Astrocyte of the cerebellum (primary cell): ENCODE results near the gene FBXW8.

ENCODE experiments used
- DNase-seq: peaks from one replicate; pipeline ENCODE4 v3.0.0-alpha.2; 2011; ENCODE audit warnings: low read depth
- H3K4me3 ChIP-seq: 2 replicates; pipeline ENCODE4 v1.5.1; 2011; ENCODE audit warnings: mild to moderate bottlenecking, low read depth, low read length, moderate library complexity
- in situ Hi-C: cut with HindIII; loops from 2 replicates; pipeline ENCODE4 v1.10.0; 2017; ENCODE audit warnings: low sequenced_read_pairs
- TF ChIP-seq, protein P1 (sequence below): IDR thresholded peaks from 2 replicates; pipeline ENCODE4 v1.5.1; 2012; ENCODE audit warnings: low read length, low read depth, moderate library complexity, mild to moderate bottlenecking; ENCODE audit errors: missing control alignments

FBXW8 gene

GRCh38 chr12:117037289-117038022, 126.7 kb downstream of the FBXW8 start:
- no peak overlapping the region for H3K4me3 ChIP-seq
- TF ChIP-seq, protein P1, sequence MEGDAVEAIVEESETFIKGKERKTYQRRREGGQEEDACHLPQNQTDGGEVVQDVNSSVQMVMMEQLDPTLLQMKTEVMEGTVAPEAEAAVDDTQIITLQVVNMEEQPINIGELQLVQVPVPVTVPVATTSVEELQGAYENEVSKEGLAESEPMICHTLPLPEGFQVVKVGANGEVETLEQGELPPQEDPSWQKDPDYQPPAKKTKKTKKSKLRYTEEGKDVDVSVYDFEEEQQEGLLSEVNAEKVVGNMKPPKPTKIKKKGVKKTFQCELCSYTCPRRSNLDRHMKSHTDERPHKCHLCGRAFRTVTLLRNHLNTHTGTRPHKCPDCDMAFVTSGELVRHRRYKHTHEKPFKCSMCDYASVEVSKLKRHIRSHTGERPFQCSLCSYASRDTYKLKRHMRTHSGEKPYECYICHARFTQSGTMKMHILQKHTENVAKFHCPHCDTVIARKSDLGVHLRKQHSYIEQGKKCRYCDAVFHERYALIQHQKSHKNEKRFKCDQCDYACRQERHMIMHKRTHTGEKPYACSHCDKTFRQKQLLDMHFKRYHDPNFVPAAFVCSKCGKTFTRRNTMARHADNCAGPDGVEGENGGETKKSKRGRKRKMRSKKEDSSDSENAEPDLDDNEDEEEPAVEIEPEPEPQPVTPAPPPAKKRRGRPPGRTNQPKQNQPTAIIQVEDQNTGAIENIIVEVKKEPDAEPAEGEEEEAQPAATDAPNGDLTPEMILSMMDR, result no peak
- no peak for DNase-seq
- in situ Hi-C loops, result no loop called here

DNA sequence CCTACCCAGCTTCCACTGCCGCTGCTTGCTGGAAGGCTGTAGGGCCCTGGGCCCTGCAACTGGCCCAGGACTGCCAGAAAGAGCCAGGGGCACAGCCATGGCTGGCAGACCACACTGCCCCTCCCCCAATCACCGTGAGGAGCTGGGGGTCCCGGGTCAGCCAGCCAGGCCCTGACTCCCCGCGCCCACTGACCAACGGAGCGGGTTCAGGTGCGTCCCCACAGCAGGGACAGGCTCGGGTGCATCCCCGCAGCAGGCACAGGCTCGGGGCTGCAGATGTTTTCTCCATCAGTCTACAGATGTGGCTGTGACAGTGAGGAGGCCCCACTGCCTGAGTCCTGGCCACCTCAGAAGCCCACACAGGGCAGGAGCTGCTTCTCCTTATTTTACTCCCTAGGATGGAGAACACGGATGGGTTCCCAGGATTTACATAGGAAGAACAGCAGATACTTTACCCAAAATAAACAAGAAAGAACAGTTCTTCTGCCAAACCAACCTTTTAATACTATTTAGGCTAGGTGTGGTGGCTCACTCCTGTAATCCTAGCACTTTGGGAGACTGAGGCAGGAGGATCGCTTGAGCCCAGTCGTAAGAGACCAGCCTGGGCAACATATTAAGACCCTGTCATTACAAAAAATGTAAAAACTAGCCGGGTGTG, 127.4 kb downstream of the FBXW8 start:
- no peak overlapping the region for H3K4me3 ChIP-seq
- in situ Hi-C loops, result no loop called here
- DNase-seq, result no peak
- TF ChIP-seq, protein P1, result no peak

DNA sequence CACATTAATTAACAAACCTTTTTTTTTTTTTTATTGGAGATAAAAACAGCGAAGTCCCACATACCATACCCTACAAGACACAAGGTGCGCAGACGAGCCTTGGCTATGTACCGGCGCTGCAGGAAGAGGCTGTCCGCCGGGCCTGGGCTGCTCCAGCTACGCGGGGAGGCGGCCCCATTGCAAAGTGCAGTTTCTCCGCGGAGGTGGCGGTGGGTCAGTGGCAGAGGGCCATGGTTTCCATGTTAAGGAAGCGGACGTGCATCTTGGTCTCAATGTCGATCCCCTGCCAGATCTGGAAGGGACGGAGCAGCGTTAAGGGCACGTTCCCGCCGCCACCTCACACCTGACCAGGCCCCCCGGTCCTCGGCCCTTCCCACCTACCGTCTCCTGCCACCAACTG, 128.2 kb downstream of the FBXW8 start:
- H3K4me3 ChIP-seq, result no peak overlapping the region
- TF ChIP-seq, protein P1, result no peak
- in situ Hi-C loops, result no loop called here
- DNase-seq, result no peak

- no peak overlapping the region for H3K4me3 ChIP-seq
These were observed 129.2 kb downstream of the FBXW8 start for GRCh38 chr12:117039891-117040309.

DNA sequence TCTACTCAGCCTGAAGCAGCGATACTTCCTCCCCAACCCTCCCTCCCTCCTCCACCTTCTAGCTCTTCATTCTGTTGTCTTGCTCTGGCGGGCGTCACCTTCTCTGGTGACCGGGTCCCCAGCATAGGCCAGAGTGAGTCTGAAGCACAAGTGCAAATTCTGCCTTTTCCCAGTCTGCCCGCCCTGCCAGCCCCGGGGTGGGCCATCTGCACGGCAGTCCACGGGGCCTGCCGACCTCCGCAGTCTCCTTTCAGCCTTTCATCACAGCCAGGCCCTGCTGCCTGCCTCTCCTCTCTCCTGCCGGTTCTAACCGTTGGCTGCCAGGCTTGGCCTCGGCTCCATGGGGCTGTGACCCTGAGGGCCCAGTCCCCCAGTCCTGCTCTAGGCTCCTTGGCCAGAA, 129.7 kb downstream of the FBXW8 start:
- H3K4me3 ChIP-seq, result no peak overlapping the region
- in situ Hi-C loops, result no loop called here
- TF ChIP-seq, protein P1, result no peak
- DNase-seq, result no peak

More at GRCh38 chr12:117039891-117040309, 129.2 kb downstream of the FBXW8 start:
- no peak for DNase-seq
- in situ Hi-C loops, result no loop called here
- TF ChIP-seq, protein P1, result no peak

- DNase-seq, result no peak
- TF ChIP-seq, protein P1, result no peak
- in situ Hi-C loops, result no loop called here
- H3K4me3 ChIP-seq, result no peak overlapping the region
These were observed 131.0 kb downstream of the FBXW8 start for GRCh38 chr12:117041798-117042170.
